TTC549 (cell line): ENCODE results near the gene NBPF9.
"Not testable (repeated sequence)": the region's sequence is repeated elsewhere in the genome, so short reads cannot be mapped to it uniquely, and the experiment has no call there.

Experiments used
- FAIRE-seq: peaks from 2 replicates; lab custom pipeline; 2012; peaks lifted over from hg19 to GRCh38; lab: Jason Lieb, UNC

Gene NBPF9

GRCh38 chr1:149012599-149012998 lies 90.8 kb downstream of the NBPF9 start:
- not testable (repeated sequence) for FAIRE-seq

- FAIRE-seq = not testable (repeated sequence)
These were observed 93.6 kb downstream of the NBPF9 start for GRCh38 chr1:149009761-149010160.

- not testable (repeated sequence) for FAIRE-seq
These were observed 94.6 kb downstream of the NBPF9 start for GRCh38 chr1:149008769-149009168.

DNA sequence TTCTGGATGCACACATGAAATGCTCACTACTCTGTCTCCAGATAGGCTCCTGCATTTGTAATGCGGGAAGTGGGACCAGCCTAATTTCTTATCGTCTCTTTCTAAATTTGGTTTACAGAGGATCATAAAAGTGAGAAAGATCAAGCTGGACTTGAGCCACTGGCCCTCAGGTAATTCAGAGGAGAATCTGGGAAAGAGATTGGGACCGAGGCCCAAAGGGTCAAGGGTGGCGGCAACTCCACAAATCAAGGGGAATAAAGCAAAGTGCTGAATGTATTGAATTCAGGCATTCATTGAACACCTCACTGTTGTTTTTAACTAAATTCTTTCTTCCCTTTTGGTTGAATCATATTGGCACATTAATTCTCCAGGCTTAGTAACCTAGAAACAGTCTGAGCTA lies 95.0 kb downstream of the NBPF9 start:
- not testable (repeated sequence) for FAIRE-seq
